Stimulated activated CD4-positive, alpha-beta T cell treated with anti-CD3 and anti-CD28 coated beads, Interleukin-15, amount 100 ng/mL, for 48 hours (primary cell): Measurements from ENCODE around the gene LPAR5.
"Not testable (repeated sequence)": the region's sequence is repeated elsewhere in the genome, so short reads cannot be mapped to it uniquely, and the experiment has no call there.

Experiments
- DNase-seq, 2 donors: peaks; one replicate each; pipeline ENCODE4 v3.0.0-alpha.2; 2020; ENCODE audit warnings: low read depth in 2 of 2

Gene LPAR5

GRCh38 chr12:6607751-6608591, 27.8 kb downstream of the LPAR5 start:
- DNase-seq = peak in 1 of 2 donors; percentile 55

- no peak for DNase-seq
These were observed 29.2 kb downstream of the LPAR5 start for GRCh38 chr12:6606331-6607131.

DNA sequence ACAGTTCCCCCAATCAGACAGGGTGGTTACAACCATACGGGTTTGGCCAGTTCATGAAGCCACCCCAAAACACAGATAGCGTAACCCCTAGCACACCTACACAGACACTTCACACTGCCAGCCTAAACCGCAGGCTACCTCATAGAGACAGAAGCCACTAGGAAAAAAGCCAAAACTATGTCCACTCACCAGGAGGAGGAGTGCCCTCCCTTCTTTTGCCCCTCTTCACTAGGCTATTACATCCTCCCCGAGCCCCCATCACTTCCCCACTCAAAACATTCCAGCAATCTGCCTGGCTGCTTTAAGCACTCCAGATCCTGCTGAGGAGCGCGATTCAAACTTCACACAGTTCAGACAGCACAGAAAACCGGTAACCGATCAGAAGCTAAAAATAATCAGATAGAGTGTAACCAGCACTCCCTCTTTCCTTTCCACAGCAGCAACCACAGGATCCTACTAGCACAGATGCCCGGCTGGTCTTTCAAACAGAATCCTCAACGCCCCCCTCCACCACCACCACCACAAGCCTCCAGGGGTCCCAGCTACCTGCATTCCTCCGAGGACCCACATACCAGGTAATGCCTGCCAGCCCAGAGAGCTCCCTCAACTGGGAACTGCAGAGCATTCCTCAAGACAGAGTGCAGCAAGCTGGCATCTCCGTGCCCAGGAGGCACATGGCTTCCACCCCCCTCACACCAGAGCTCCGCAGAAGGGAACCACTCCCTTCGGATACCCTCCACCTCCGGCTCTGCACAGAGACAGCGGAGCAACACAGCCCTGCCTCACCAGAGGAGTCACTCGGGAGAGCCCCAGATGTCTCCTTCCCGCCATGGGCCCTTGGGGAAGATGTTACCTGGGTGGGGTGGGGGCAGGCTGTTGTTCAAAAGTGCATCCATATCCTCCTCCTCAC, 30.1 kb downstream of the LPAR5 start:
- no peak for DNase-seq

DNA sequence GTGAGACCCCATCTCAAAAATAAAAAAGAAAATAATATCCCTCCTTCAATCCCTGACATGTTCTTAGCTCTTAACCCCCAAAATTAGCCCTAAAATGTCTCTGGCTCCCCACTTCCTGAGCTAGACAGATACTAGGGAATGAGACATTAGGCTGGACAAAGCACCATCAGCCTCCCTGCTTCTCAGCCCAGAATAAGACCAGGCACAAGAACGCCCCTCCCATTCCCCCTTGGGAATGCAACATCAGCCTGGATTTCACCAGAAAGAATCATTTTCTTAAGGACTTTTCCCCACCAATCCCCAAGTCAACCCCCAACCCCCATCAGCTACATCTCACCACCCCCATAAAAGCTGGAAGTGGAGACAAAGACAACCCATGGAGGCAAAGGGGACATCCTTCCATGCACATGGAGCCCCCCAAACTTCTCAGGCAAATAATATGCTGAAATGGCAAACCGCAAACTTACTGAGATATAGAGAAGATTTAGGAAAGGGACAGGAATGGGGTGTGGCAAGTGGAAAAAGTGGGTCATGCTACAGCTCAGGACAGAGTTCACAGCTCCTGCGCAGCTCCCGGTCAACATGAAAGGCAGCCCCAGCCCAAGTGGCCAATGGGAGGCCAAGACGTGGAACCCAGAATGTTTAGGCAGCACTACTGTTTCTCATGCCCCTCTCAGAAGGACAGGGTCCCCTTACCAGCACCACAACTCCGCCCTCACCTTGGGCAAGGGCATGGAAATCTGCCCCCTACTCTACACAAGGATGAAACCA, 31.3 kb downstream of the LPAR5 start:
- no peak for DNase-seq

GRCh38 chr12:6603095-6603567, 32.6 kb downstream of the LPAR5 start:
- no peak for DNase-seq

DNA sequence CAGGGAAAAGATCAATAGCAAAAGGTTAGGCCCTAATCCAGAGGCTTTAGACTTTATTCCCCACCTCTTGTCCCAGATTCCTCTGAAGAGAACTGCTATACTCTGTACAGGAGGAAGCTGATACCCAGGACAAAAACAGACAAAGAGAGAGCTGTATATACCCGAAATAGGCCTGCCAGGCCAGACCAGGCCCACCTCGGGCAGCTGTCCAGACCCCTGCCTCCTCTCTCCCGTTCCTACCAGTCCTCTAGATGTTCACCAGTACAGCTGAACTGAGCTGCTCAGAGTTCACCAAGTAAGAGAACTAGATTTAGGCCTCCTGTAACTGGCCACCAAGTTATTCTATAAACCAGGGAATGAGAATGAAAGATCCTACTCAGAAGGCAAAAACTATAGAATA, 33.2 kb downstream of the LPAR5 start:
- no peak for DNase-seq

DNA sequence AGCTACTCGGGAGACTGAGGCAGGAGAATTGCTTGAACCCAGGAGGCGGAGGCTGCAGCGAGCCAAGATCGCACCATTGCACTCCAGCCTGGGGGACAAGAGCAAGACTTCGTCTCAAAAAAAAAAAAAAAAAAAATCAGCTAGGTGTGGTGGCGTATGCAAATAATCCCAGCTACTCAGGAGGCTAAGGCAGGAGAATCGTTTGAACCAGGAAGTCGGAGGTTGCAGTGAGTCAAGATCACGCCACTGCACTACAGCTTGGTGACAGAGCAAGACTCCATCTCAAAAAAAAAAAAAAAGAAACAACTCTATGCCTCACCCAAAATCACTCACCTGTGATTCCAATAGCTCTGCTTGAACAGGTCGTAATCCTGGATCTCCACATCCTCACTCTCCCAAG, 40.1 kb downstream of the LPAR5 start:
- not testable (repeated sequence) for DNase-seq

DNA sequence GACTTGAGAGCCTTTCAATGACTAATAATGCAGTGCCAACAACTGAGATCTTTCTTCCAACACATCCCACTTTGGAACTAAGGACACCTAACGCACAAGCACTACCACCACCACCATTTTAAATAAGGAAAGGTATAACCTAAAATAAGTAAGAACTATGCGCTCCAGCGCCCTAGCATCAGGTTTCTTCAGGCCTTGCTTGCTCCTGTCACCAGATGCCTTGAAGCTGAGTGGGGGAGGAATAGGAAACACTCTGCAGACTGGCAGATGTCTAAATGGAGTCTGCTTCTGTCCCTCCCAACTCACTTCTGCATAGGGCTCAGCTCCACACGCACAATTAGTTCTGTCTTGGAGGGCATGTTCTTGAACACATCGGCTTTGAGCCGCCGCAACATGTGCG, 43.7 kb downstream of the LPAR5 start:
- DNase-seq = no peak

GRCh38 chr12:6586569-6586968, 49.2 kb downstream of the LPAR5 start:
- DNase-seq = not testable (repeated sequence)

DNA sequence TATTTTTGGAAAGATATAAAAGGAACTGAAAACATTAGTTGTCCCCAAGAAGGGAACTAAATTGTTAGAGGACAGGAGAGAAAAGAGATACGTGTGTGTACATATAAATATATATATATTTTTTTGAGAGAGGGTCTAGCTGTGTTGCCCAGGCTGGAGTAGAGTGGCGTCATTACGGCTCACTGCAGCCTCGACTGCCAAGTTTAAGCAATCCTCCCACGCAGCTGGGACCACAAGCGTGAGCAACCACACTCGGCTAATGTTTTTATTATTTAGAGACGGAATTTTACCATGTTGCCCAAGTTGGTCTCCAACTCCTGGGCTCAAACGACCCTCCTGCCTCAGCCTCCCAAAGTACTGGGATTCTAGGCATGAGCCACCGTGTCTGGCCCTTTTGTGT, 51.5 kb downstream of the LPAR5 start:
- no peak for DNase-seq

DNA sequence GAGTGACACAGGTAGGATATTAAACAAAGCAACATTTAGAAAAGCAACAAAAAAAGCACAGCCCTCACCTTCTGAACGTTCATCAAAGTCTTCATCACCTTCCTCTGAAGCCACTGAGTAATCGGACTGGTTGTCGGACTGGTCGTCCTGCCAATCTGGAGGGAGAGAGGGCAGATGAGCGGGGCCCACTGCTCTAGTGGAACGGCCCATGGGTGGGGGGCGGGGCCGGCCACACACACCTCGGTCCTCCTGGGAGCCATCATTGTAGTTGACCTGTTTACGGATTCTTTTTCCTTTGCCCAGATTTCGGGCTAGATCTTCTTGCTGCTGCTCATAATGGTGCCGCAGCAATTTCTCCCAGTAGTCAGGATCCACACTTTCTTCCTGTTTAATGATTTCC, 52.8 kb downstream of the LPAR5 start:
- DNase-seq = no peak

GRCh38 chr12:6582196-6582595, 53.6 kb downstream of the LPAR5 start:
- DNase-seq = no peak

DNA sequence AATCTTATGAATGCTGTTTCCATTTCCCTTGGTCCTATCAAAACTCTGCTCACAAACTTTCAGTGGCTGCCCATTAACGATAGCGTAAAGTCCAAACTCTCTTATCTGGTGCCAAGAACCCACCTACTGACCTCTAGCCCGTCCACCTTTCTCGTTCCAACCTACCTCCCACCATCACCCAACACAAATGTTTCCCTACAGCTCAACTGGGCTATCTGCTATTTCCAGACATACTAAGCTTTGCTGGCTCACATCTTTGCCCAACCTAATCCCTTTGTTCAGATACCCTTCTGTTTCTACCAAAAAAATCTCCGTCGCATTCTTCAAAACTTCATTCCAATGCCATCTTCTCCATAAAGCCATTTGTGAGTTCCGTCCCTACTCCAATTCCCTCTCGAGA, 60.1 kb downstream of the LPAR5 start:
- no peak for DNase-seq

DNA sequence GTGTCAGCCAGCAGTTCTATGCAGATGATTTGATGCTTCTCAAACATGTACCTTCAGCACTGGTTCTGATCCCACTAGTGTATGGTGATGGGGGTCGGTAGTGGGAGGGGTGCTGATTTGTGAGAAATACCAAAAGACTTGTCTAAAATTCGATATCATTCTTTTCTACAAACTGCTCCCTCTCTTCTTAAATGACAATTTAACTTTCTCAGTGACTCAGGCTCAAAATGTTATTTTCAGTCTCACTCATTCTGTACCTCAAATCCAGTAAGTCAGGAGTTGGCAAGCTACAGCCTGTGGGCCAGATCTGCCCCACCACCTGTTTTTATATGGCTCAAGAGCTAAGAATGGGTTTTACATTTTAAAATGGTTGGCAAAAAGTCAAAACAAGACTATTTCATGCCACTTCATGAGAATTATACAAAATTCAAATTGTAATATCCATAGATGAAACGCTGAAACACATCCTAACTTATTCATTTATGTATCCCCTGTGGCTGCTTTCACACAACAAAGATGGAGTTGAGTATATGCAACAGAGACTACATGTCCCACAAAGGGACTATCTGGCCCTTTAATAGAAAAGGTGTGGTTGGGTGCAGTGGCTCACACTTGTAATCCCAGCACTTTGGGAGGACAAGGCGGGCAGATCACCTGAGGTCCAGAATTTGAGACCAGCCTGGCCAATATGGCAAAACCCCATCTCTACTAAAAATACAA, 61.0 kb downstream of the LPAR5 start:
- peak in 1 of 2 donors; percentile 24 for DNase-seq

DNA sequence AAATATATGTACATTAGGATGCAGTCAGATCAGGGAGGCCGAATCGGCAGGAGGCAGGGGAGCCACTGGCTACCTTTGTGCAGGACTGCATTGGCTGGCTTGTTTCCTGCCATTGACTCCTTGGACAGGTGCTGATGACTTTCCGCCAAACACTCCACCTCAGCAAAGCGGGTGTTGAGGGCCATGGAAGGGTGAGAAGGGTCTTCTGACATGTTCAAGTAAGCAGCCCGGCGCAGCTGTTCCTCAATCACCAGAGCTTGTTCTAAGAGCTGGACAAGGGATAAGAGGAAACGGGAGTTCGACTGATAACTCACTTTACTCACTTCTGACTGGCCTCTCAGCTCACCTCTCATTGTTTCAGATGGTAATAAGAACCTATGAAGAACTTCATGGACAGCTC, 62.8 kb downstream of the LPAR5 start:
- no peak for DNase-seq

GRCh38 chr12:6570264-6570887, 65.4 kb downstream of the LPAR5 start:
- DNase-seq = peak; percentile 23 to 38

DNA sequence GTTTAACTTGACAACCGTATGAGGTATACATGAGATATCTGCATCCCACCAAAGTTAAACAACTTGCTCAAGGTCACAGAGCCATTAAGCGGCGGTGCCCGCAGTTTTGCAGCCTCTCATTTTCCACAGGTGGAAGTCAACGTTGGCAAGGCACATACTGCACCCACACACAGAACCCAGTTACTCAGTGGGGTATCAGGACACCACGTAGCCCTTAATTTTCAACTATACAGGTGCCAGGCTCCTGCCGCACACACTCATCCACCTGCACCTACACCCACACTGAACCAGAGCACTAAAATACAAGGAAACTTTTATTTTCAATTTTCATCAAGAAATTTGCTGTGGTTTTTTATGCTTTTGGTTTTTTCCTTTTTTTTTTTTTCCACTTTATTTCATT, 66.0 kb downstream of the LPAR5 start:
- DNase-seq = no peak

GRCh38 chr12:6569312-6569711, 66.4 kb downstream of the LPAR5 start:
- no peak for DNase-seq
